Keratinocyte (primary cell): Measurements from ENCODE around the gene TCERG1L.

Experiments used
- CTCF ChIP-seq, 3 experiments: IDR thresholded peaks in 1 of 3; conservative IDR thresholded peaks in 1 of 3; optimal IDR thresholded peaks in 1 of 3; 2 replicates in 2 of 3; 3 replicates in 1 of 3; pipeline versions ENCODE3 to v1.5.1; 2011; ENCODE audit warnings: low read length in 3 of 3, mild to moderate bottlenecking in 3 of 3, moderate library complexity in 2 of 3, control low read depth in 1 of 3, inconsistent platforms in 1 of 3; ENCODE audit not compliant: insufficient read depth in 2 of 3; ENCODE audit errors: extremely low read depth in 1 of 3
- EZH2 ChIP-seq: IDR thresholded peaks from one replicate; pipeline ENCODE4 v1.6.1; 2012; ENCODE audit warnings: inconsistent platforms, mild to moderate bottlenecking, low read length, moderate library complexity

- TF ChIP-seq CTCF (optimal IDR thresholded peaks at IDR 0.05 in 1 of 3, IDR thresholded peaks at IDR 0.05 in 1 of 3, conservative IDR thresholded peaks at IDR 0.05 in 1 of 3; ENCODE audit: extremely low read depth in 1 of 3, insufficient read depth in 2 of 3, low read length in 3 of 3): no peak
- TF ChIP-seq EZH2: no peak
These were observed 60.9 kb downstream of the TCERG1L start for GRCh38 chr10:131250454-131251145.
